Ramos (cell line): ENCODE measurements around the gene TYROBP.
"Not testable (repeated sequence)": the region's sequence is repeated elsewhere in the genome, so short reads cannot be mapped to it uniquely, and the experiment has no call there.

Experiments used
- in situ Hi-C: fragments of 300-500 bp; cut with MboI; formaldehyde crosslinking; loops from one replicate; pipeline ENCODE4 v1.14.3; 2022; ENCODE audit warnings: low sequenced_read_pairs; ENCODE audit not compliant: unreplicated experiment

TYROBP gene

DNA sequence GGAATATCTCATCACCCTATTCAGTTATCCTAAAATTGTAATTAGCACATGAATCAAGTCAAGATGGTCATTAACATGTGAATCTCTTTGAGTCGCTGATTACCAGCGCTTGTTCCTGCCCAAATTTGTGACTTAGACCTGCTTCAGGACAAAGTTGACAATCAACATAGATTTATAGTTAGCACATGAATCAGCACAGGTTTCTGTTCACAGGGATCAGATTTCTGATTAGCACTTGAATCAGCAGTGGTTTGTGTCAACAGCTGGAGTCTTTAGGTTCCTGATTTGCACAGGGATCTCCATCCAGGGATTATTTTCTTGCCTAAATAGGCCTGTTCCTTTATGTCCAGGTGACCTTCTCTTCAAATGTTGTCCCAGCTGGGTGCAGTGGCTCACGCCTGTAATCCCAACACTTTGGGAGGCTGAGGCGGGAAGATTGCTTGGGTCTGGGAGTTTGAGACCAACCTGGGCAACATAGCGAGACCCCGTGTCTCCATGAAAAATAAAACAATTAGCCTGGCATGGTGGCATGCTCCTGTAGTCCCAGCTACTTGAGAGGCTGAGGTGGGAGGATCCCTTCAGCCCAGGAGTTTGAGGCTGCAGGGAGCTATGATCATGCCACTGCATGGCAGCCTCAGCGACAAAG lies 24.3 kb upstream of the TYROBP start:
- in situ Hi-C loops = loop anchor here (5.0 to 10.0 kb wide), 2 partner anchors 45 to 238 kb away; no protein-coding TSS in a partner anchor

DNA sequence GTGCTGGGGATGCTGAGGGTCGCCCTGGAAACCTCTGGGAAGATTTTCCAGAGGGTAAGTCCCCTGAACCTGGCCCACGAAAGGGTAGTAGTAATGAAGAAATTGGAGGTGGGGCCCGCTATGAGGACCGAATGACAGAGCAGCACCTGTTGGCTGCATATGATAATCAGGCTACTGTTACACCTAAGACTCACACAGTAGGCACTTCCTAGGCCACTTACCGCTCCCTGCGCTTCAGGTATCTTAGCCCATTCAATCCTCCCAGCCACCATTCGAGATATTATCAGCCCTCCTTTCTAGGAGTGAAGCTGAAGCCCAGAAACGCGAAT lies 23.7 kb upstream of the TYROBP start:
- in situ Hi-C loops = loop anchor here (5.0 to 10.0 kb wide), 2 partner anchors 45 to 237 kb away; no protein-coding TSS in a partner anchor

DNA sequence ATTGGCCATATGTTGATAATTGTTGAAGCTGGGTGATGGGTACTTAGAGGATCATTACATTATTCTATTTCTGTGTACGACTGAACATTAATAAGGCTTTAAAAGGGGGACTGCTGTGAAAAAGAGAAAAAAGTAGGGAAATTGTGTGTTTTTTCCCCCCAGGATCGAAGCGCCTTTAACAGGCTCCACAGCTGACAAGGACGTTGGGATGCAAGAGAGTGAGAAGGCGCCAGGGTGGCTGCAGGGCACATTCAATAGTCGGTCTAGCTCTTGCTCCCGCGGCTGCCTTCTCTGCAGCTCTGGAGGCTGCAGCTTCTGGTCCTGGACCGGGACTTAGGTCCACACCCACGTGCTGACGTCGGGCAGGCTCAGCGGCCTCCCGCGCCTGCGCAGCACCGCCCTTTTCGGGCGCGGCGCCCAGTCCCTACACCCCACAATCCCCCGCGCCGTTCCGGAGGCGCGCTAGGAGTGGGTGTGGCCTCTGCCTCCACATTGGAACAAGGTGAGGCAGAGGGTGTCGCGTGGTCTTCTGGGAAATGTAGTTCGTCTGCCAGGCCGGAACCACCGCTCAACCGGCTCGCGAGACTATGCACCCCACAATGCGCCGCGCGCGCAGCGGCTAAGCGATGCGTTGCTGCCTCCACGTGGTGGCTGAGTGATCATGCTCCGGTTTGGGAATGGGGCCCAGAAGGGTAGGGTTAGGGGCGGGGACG lies 23.2 kb upstream of the TYROBP start:
- in situ Hi-C loops = loop anchor here (5.0 to 10.0 kb wide), 2 partner anchors 44 to 237 kb away; no protein-coding TSS in a partner anchor

DNA sequence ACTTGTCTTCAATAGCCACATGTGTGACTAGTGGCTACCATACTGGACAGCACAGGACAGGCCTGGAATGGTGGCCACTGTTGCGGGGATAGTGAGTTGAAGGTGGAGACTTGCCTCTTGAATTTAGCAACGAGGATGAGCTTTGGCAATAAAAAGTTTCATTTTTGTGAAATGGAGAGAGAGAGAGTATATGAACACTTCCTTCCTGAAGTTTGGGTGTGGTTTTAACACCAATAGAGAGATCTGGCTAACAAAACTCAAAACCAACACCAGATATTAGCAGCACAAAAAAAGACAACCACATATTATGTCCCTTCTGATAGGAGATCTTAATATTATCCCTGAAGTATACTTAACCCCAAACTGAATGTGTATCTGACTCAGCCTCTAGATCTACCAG lies 21.8 kb upstream of the TYROBP start:
- in situ Hi-C loops = loop anchor here (5.0 to 10.0 kb wide), 2 partner anchors 43 to 235 kb away; no protein-coding TSS in a partner anchor

DNA sequence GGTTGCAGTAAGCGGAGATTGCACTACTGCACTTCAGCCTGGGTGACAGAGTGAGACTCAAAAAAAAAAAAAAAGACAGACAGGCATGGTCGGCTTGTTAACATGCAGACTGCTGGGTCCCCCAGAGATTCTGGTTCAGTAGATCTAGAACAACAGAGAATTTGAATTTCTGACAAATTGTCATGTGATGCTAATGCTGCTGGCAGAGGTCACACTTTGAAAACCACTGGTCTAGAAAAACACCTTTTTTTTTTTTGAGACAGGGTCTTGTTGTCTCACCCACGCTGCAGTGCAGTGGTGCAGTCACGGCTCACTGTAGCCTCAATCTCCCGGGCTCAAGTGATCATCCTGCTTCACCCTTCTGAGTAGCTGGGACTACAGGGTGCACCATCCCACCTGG lies 20.4 kb upstream of the TYROBP start:
- in situ Hi-C loops = no loop called here

DNA sequence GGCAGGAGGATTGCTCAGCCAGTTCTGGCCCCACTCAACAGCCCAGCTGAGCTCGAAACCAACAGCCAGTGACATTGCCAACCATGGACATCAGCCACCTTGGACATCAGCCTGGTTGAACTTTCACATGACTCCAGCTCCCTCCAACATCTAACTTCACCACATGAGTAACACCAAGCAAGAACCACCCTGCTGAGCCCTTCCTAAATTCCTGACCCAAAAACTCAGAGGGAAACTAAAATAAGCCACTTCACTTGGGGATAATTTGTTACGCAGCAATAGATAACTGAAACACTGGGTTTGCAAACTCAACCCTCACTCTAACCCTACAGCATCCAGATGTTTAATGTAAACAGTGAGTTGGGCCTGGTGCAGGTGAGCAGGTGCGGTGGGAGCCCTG lies 17.4 kb upstream of the TYROBP start:
- in situ Hi-C loops = no loop called here

DNA sequence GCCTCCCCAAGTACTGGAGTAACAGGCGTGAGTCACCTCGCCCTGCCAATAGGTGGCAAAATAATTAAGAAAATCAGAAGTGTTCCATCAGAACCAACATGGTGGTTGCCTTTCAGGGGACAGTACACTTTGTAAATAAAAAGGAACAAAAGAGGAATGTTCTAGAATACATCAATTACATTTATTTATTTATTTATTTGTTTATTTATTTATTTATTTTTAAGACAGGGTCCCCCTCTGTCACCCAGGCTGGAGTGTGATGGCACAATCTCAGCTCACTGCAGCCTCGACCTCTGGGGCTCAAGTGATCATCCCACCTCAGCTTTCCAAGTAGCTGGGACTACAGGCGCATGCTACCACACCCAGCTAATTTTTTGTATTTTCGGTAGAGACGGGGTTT lies 12.9 kb upstream of the TYROBP start:
- in situ Hi-C loops = no loop called here

DNA sequence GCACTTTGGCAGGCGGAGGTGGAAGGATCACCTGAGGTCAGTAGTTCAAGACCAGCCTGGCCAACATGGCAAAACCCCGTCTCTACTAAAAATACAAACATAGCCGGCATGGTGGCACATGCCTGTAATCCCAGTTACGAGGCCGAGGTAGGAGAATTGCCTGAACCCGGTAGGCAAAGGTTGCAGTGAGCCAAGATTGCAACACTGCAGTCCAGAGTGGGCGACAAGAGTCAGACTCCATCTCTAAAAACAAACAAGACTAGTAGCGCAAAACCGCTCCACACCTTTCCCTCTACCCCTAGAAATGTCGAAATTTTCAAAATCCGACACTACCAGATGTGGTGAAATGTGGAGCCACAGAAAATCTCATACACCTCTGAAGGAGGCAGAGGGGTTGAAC lies 11.2 kb upstream of the TYROBP start:
- in situ Hi-C loops = no loop called here

DNA sequence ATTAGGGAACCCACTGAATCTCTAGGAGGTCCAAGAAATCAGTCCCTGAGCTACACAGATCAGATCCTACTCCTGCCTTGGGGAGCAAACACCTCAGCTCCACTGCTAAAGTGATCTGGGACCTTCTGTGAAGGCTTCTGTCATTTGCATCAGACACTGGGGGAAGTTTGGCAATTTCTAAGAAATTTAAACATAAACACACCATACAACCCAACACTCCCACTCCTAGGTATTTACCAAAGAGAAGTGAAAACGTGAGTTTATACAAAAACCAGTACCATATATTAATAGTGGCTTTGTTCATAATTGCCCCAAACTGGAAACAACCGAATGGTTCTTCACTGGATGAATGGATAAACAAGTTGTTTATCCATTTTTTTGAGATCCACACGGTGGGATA lies 7.3 kb upstream of the TYROBP start:
- in situ Hi-C loops = no loop called here

DNA sequence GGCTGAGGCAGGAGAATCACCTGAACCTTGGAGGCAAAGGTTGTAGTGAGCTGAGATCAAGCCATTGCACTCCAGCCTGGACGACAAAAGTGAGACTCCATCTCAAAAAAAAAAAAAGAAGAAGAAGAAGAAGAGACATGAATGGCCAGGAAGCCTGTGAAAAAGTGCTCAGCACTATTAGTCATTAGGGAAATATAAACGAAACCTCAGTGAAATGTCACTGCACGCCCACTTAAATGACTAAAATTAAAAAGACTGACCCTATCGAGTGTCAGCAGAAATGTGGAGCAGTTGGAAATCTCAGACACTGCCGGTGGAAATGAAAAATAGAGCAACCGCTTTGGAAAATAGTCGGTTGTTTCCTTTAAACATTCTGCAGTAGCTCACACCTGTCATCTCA lies 5.5 kb upstream of the TYROBP start:
- in situ Hi-C loops = no loop called here

DNA sequence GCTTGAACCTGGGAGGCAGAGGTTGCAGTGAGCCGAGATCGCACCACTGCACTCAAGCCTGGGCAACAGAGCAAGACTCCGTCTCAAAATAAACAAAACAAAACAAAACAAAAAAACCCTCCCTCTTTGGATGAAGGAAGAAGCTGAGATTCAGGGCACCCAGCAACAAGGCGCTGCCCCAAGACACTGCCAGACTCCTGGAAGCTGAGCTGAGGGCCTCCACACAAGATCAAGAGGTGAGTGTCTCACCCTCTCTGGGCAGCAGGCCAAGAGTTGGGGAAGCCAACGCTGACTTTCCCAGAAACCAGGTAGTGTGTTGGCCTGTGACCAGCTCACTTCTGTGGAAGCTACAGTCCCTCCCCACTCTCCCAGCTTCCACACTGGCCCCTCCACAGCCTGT lies 3.7 kb upstream of the TYROBP start:
- in situ Hi-C loops = no loop called here

DNA sequence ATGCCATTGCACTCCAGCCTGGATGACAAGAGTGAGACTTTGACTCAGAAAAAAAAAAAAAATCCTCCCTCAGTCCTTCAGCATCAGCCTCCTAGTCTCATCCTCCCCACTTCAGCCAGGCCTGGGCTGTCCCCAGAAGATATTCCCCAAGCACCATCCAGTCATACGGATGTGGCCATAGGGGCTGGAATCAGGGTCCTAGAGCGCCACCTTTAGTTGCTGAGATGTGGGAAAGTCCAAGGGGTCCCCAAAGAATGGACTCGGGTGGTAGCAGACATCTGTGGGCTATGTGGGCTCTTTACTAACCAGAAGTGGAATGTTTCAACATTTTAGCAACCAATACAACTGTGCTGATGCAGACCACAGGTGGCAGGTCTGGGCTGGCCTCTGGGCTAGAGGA lies 3.1 kb upstream of the TYROBP start:
- in situ Hi-C loops = no loop called here

DNA sequence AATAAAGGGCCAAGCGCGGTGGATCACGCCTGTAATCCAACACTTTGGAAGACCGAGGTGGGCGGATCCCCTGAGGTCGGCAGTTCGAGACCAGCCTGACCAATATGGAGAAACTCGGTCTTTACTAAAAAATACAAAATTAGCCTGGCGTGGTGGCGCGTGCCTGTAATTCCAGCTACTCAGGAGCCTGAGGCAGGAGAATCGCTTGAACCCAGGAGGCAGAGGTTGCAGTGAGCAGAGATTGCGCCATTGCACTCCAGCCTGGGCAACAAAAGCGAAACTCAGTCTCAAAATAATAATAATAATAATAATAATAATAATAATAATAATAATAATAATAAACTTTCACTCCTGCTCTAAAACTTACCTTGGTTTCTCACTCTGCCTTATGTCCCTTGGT lies 2.3 kb upstream of the TYROBP start:
- in situ Hi-C loops = not testable (repeated sequence)

DNA sequence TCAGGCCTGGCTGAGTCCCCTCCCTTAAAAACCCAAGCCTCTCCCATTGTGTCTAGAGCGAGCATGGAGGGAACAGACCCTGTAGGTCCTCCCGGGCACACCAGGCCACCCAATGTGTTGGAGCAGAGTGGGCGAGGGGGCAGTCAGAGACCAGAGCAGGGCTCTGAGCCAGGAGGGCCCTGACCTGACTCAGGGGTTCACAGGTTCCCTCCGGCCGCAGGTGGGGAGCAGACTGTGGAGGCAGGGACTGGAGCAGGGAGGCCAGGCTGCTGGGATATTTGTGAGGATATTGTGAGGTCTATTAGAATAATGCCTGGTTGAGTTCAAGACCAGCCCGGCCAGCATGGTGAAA lies 1.6 kb upstream of the TYROBP start:
- in situ Hi-C loops = no loop called here

DNA sequence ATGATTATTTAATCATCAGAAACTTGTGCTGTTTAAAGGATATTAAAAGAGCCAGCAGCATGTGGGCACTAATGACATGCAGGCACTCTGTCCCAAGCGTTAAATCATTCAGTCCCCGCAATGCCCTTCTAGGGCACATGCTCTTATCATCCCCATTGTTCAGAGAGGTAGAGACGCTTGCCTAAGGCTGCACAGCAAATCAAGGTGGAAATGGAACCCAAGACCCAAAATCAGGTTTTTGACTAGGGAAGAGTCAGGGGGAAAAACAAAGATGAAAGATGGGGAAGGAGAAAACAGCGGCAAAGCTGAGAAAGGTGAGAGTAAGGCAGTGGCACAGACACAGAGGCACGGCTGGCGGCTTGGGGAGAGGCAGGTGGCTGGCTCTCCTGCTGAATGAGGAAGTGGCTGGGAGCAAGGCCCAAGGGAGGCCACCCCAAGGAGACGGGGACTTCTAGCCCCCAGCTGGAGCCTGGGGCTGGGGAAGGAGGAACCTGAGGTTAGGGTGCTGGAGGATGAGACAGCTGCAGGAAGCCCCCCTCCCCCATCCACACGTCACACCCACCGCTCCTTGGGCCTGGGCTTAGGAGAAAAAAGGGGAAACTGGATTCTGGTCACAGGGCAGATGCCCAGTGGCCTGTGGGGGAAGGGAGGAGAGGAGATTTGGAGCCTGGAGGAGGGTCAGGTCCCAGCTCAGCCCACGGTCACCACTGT lies 1.0 kb upstream of the TYROBP start:
- in situ Hi-C loops = no loop called here

DNA sequence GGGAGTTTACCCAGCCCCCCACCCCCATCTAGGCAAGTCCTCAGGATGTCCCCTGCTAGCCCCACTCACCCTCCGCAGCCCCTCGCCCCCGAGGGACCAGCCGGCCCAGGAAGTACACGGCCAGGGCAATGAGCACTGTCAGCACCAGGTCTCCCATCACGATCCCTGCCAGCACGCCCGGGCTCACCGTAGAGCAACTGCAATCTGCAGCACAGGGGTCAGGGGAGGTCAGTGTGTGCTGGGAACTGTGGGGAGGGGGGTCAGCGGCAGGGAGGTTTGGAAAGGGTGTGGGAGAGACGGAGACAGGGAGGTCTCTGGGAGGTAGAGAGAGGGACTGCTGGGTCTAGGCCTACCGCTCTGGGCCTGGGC lies 734 bp downstream of the TYROBP start:
- in situ Hi-C loops = no loop called here

DNA sequence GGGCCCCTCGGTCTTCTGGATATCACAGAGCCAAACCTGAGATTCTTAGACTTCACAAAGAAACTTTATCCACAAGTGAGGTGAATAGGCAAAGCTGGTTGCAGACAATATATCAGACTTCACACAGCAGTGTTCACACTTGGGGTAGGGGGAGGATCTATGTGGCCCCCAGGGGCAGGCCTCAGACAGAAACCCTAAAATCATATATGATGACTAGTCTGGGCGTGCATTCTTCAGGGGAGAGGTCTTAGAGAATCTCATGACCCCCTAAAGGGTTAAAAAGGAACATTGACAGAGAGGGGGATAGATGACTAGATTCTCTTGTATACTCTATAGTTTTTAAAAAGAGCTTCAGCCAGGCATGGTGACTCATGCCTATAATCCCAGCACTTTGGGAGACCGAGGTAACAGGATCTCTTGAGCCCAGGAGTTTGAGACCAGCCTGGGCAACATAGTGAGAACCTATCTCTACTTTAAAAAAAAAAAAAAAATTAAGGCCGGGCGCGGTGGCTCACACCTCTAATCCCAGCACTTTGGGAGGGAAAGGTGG lies 2.8 kb downstream of the TYROBP start:
- in situ Hi-C loops = no loop called here

DNA sequence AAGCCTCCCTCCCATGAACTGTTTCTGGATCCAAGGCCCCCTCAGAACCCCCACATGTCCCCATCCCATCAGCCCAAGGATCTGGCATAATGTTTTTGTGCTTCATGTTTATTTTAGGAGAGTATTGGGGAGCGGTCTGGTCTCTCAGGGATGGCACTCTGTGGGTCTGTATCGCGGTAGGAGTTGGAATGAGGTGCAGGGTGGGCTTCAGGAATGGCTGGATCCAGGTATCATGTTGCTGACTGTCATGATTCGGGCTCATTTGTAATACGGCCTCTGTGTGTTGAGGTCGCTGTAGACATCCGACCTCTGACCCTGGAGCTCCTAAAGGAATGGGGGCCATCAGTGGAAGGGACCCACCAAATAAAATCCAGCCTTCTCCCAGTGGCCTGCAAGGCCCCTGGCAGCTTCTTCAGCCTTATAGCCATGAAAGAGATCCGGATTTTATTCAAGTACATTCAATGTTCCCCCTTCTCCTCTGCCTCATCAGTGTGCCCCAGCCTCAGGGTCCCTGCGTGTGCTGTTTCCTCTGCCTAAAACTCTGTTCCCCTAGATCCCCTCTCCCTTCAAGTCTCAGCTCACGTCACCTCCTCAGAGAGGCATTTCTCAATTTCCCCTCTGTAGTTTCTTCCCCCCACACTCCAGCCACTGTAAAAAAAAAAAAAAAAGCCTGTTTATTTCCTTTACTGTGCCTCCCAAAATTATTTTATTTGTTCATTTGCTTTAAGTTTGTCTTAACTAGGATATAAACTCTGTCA lies 3.6 kb downstream of the TYROBP start:
- in situ Hi-C loops = no loop called here

DNA sequence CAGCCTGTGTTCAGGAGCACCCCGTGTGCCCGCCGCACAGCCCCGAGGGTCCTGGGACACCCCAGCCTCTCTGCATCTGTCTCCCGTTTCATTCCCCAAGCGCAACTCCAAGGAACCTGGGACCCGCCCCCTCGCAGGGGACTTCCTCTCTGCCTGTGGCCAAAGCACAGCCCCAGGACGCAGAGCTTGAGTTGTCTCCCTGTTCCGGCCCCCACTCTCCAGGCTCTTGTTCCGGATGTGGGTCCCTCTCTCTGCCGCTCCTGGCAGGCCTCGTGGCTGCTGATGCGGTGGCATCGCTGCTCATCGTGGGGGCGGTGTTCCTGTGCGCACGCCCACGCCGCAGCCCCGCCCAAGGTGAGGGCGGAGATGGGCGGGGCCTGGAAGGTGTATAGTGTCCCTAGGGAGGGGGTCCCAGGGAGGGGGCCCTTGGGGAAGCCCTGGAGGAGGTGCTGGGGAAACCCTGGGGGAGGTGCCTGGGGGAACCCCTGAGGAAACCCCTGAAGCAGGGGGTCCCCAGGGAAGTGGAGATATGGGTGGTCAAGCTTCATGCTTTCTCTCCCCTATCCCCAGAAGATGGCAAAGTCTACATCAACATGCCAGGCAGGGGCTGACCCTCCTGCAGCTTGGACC lies 4.4 kb downstream of the TYROBP start:
- in situ Hi-C loops = no loop called here

DNA sequence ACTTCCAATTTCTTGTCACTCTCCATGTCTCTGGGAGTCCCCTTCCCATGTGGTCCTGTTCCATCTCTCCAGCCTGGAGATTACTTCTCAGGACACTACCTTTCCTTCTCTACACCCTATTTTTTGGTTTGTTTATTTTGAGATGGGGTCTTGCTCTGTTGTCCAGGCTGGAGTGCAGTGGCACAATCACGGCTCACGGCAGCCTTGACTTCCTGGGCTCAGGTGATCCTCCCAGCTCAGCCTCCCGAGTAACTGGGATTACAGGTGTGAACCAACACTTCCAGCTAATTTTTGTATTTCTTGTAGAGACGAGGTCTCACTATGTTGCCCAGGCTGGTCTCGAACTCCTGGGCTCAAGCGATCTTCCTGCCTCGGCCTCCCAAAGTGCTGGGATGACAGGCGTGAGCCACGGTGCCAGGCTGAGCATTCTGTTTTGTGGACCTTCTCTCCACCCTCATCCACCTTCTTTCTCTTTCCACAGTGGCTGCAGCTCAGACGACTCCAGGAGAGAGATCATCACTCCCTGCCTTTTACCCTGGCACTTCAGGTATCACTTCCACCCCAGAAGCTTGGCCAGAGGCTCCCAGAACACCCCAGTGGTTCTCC lies 5.1 kb downstream of the TYROBP start:
- in situ Hi-C loops = no loop called here
